HUDEP-2 (cell line): ENCODE results near the gene TMTC3.
"Not testable (repeated sequence)": the region's sequence is repeated elsewhere in the genome, so short reads cannot be mapped to it uniquely, and the experiment has no call there.

ENCODE experiments used
- DNase-seq, 76 experiments: peaks; one replicate each; lab custom pipeline; 2025; ENCODE audit not compliant: unreplicated experiment in 76 of 76; lab: John Stamatoyannopoulos, UW

The TMTC3 gene

DNA sequence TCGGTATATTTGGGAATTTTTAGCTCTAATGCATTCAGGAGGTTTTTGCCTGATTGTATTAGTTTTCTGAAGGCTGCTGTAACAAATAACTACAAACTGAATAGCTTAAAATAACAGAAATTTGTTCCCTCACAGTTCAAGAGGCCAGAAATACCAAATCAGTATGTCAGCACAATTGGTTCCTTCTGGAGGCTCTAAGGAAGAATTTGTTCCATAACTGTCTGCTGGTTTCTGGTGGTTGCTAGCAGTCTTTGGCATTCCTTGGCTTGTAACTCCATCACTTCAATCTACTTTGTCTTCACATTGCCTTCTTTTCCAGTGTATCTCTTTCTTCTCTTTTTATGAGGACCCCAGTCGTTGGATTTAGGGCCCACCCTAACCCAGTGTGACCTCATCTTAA lies 21.3 kb downstream of the TMTC3 start:
- no peak for DNase-seq

DNA sequence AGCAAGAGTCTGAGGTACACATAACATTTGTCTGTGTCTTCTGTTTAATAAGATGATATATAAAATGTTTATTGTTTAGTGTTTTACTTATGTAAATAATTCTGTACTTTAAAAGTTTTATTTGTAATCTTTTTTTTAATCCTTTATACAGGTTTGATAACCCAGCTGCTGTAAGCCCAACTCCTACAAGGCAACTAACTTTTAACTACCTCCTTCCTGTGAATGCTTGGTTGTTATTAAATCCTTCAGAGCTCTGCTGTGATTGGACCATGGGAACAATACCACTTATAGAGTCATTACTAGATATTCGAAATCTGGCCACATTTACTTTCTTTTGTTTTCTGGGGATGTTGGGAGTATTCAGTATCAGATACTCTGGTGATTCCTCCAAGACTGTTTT lies 24.1 kb downstream of the TMTC3 start:
- no peak for DNase-seq

DNA sequence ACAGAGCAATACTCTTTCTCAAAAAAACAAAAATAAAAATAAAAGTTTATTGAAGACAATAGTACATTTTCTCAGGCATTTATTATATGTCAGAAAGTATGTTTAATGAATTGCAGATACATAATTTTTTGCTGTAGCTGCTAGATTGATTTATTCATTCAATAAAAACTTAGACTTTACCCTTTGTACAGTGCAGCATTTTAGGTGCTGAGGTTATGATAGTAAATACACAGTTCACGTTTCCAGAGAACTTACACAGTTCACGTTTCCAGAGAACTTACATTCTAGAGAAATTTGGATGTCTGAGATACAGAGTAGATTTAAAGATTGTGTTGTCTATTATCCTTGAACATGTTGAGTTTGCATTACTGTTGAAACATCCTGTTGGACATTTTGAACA lies 25.3 kb downstream of the TMTC3 start:
- no peak for DNase-seq

DNA sequence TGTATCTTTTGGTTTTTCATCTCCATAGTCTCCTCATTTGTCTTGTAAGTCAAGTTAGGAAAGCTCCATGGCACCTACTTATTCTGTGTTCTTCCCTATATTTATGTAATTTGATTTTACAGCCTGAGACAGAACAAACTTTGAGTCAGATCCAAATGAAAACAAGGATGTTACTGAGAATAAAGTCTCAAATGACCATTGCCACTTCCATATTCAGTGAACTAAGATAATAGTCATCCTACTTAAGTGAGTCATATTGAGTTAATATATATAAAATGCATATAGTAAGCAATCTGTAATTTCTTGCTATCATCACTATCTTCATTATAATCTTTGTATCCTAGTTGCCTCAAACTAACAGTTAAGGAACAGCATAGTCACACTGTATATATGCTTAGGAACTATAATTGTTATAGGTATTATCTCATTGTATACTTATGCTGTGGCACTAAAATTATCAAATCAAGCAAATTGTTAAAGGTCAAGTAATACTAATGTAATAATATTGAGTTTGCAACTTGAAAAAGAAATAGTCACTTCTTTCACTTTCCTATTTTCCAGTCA lies 30.8 kb downstream of the TMTC3 start:
- no peak for DNase-seq

DNA sequence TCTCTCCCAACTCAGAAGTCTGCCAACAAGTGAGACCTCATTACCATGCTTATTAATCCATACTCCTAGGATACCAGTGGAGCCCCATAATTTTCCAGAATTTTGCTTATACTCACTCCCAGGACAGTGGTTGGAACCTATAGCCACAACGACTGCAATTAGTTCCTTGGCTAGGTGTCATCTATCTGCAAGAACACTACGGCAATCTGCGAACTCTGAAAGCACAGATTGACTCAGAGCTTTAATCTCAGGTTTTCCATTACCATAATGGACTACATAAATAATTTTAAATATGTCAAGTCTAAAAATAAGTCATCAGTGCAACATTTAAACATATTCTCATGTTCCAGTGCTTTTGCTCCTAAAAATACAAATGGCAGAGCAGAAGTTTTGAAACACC lies 33.4 kb downstream of the TMTC3 start:
- DNase-seq: no peak

DNA sequence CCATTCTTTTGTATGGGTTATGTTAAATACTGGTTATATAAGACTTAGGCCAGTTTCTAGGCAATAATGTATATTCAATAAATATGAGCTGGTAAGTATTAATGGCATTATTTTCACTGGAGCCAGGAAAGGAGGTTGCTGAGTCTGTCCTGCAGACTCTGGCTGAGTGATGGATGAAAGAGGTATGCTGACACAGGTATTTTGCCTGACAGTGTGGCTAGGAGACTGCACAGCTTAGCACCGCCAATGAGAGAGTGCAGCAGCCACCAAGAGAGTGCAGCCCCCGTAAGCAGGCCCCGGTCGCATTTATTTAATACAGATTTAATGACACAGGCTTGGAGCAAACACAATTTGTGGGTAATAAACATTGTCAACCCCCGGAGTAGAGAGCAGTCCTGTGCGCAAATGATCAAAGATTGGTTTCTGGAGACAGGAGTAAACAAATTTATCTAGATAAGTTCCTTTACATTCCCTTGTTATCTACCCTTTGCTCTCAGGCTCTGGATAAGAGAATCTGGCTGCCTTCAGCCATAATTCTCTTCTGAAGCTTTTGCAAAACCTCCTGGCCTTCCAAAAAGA lies 37.4 kb downstream of the TMTC3 start:
- no peak for DNase-seq

DNA sequence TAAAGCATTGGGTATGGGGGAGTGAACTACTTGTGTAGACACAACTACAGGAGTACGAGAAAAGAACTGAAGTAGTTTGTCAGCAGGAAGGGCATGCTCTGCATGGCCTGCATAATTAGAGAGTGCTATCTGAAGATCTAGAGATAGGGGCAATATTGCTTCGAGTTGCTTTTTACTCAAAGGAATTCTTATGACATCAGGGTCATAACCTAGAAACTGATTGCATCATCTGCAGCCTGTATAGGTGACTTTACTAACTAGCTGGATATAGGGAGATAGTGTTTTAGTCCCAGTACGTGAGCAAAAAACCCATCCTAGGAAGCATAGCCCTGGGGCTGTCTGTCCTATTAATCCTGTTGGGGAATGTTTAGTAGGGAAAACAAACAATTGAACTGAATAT lies 39.8 kb downstream of the TMTC3 start:
- DNase-seq: no peak

DNA sequence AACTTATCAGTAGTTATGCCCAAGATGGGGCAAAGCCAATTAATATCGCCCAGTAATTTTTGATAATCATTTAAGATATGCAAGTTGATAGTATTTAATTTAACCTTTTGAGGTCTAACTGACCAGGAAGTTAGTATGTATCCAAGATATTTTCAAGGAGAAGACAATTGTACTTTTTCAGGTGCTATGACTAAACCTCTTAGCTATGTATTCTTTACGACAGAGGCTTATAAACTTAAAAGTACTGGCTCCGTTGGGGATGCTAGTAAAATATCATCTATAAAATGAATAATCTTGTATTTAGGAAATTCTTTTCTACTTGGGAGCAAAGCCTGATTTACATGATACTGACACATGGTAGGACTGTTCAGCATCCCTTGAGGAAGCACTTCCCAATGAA lies 40.3 kb downstream of the TMTC3 start:
- DNase-seq: no peak

DNA sequence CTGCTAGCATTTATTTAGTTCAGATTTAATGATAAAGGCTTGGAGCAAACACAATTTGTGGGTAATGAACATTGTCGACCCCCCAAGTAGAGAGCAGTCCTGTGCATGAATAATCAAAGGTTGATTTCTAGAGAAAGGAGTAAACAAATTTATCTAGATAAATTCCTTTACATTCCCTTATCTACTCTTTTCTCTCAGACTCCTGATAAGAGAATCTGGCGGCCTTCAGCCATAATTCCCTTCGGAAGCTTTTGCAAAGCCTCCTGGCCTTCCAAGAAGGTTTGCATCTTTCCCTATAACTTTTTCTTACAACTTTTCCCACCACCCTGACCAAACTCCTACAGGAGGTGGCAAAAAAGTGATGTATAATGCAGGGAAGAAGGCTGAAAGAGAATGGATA lies 42.1 kb downstream of the TMTC3 start:
- no peak for DNase-seq

DNA sequence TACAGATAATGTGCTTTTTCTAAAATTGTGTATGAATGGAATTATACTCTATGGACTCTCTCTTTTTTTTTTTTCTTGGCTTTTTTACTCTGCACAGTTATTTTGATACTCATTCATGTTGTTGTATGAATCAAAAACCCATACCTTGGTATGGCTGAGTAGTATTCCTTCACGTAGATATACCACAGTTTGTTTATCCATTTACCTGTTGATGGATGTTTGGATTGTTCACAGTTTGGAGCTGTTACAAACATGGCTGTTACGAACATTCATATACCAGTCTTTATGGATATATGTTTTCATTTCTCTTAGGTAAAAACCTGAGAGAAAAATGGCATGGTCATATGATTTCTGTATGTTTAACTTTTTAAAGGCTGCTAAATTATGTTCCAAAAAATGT lies 43.2 kb downstream of the TMTC3 start:
- no peak for DNase-seq

DNA sequence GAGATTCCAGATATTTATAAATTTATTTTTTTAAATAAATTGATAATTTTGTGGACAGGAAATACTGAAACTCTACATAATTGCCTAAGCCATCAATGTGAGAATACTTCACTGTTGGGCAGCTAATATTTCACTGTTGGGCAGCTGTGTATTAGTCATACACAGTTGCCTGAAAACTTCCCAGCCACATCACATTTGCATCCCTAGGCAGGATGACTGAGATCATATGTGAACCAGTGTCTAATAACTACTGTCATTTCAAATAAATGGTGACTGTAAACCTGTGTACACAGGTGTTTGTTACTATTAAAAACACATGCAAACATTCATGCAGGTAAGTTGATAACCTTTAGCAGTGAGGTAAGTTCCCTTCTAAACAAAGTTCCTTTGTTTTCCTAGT lies 43.9 kb downstream of the TMTC3 start:
- no peak for DNase-seq

DNA sequence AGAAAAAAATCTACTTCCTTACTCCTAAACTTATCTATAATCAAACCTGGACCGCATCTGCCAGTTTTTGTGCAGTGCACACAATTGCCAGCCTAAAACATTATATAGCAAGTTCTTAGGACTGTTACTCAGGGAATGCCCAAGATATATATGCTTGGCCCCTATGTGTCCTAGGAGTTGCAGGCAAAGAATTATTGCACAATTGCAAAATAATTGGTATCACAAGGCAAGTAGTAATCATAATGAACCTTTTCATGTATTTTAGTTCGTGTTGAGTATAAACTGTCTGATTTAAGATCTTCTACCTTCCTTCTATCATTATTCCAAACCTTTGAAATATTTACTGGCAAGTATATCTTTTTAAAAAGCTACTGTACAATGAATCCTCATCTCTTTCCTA lies 45.5 kb downstream of the TMTC3 start:
- DNase-seq: no peak

DNA sequence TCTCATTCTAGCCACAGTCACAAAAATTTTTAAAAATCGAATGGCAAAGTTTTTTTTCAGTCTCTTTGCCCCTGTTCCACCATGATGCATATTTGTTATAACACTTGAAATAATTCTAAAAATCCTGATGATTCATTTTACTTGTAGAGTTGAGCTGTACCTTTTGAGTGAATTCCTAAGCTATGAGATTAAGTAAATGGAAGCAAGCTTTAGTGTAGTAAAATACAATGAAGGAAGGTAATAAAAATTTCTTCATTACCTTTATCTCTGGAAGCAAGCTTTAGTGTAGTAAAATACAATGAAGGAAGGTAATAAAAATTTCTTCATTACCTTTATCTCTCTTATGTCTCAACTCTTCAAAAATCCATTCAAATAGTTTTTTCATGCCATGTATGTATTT lies 46.1 kb downstream of the TMTC3 start:
- no peak for DNase-seq

DNA sequence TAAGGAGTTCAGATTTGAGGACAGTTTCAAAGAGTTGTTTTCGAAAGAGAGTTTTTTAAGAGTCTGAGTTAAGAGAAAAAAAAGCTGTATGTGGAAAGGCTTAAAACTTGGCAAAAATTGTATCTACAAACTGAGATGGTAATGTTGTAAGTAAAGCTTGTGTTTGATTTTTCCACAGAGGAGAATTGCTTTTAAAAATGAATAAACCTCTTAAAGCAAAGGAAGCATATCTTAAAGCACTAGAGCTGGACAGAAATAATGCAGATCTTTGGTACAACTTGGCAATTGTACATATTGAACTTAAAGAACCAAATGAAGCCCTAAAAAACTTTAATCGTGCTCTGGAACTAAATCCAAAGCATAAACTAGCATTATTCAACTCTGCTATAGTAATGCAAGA lies 50.3 kb downstream of the TMTC3 start:
- DNase-seq: no peak

DNA sequence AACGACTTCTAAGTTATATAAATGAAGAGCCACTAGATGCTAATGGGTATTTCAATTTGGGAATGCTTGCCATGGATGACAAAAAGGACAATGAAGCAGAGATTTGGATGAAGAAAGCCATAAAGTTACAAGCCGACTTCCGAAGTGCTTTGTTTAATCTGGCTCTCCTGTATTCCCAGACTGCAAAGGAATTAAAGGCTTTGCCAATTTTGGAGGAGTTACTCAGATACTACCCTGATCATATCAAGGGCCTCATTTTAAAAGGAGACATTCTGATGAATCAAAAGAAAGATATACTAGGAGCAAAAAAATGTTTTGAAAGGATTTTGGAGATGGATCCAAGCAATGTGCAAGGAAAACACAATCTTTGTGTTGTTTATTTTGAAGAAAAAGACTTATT lies 52.8 kb downstream of the TMTC3 start:
- DNase-seq: no peak

DNA sequence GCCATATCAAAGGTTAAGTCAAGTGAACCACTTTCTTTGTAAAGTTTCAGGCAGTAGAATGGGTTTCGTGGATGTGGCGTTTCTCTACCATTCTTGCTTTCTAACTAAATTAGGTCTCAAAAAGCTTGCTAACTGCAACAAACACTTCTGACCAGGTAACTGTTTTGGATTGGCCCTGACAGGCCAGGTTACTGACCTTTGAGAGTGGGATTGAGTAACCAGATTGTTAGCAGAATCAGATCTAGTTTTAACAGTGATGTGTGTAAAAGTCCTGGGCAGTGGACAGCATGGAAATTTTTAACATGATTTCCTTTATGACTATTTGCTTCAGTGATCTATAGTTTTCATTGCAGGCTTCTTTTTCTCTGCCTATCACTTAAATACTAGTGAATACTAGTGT lies 57.9 kb downstream of the TMTC3 start:
- DNase-seq: no peak

DNA sequence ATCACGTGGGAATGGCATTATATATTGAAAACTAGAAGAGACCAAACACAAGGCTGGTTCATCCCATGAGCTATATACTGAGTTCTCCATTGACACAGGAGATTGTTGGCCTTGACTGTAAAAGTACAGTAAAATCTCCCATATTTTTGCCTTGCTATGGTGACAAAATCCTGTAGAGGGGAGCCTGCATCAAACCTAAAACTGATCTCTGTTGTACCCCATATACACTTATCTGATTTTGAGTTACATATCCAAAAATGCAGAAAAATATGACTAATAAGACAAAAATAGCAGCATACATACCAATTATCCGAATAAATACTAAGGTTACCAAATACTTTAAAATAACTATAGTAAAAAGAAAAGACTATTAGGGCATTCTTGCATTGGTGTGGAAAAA lies 60.4 kb downstream of the TMTC3 start:
- DNase-seq: no peak

DNA sequence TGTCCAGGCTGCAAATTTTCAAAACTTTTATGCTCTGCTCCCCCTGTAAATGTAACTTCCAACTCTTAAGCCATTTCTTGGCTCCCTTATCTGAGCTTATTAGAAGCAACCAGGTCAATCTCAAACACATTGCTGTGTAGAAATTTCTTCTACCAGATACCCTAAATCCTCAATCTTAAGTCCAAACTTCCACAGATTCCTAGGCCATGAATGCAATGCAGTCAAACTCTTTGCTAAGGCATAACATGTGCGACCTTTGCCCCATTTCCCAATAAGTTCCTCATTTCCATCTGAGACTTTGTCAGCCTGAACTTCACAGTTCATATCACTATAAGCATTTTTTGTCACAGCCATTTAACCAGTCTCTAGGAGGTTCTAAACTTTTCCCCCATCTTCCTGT lies 64.5 kb downstream of the TMTC3 start:
- DNase-seq: no peak

DNA sequence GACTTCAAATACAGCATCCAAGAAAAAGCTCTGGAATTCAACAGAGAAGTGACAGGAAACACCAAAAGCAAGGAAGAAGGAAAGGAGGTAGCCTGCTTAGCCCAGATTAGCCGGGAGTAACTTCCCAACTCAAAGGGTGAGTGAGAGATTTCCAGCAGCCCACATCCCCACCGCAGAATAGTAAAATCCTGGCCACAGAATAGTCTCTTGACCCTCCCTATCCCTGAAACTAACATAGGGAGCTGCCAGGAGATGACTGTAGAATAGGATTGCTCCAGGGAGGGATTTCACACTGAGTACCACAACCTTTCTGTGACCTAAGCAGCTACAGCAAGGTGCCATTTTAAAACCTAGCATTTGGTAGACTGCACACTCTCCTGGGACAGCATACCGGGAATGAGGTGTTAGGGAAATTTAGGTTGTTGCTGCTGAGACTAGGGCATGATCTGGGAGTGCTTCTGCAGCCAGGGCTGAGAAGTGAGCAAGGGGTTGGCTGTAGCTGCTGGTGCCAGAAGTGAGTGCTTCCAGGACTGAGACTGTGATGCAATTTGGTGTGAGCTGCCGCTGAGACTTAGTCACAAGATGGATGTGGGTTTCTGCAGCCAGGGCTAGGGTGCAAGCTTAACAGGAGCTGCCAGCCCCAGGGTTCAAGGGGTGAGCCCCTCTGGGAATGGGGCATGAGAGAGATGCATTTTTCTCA lies 66.0 kb downstream of the TMTC3 start:
- DNase-seq: no peak

DNA sequence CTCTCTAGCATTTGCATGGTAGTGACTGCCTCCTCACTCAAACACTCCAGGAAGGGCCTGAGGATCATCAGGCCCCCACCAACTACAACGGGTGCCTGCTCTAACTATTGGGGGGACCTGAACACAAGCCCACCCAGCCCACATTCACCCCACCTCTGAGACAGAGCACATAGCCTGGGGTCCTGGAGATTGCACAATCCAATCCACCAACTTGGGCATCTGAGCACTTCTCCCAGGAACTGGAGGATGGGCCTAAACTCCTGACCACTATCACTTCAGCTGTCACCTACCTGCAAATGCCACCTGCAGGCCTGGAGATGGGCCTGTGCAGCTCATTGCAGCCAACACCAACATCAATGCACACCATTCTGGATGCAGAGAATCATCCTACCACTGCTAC lies 66.6 kb downstream of the TMTC3 start:
- no peak for DNase-seq

DNA sequence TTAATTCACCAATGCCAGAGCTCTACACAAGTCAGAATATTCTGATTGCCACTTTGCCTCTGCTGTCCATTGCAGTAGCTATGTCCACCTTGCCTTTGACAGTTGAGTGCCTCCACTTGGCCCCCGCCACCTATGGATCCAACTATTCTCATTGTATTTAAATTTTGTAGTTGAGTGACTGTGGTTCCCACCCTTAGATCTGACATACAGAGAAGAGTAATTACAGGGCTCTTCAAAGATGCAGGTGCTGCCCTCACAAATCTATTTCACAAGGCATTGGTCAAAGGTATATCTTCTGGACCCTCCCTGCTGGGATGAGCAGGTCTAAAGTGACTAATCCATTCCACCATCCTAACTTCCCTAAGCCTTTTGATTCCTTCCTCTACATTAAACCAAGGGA lies 68.2 kb downstream of the TMTC3 start:
- not testable (repeated sequence) for DNase-seq

DNA sequence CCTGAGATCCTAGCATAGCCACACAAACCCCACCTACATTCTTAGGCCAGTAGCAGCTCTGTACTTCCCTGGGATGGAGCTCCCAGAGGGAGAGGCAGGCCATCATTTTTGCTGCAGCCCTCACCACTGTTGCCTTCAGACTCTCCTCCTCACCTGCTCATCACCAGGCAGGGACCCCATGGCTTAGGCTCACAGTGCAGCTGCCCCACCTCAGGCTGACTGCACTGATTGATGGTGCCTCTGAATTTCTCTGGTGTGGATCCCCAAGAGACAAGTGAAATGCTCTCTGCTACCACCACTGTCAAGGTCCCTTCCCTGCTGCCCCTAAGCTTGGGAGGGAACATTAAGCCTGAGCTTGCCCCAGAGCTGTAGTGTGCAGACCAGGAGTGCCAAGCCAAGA lies 76.2 kb downstream of the TMTC3 start:
- no peak for DNase-seq

DNA sequence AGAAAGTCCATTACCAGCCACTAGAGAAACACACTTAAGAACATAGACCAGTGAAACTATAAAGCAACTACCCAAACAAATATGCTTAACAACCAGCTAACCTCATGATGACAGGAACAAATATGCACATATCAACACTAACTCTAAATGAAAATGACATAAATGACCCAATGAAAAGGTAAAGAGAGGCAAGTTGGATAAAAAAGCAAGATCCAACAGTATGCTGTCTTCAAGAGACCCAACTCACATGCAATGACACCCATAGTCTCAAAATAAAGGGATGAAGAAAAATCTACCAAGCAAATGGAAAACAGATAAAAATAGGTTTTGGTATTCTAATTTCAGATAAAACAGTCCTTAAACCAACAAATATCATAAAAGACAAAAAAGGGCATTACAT lies 77.8 kb downstream of the TMTC3 start:
- no peak for DNase-seq
